Fibroblast of skin of right biceps (primary cell): ENCODE results near the gene OTOA.
"Not testable (repeated sequence)": the region's sequence is repeated elsewhere in the genome, so short reads cannot be mapped to it uniquely, and the experiment has no call there.

Source experiments
- DNase-seq: peaks from one replicate; pipeline ENCODE4 v3.0.0-alpha.2; 2013

Gene OTOA

GRCh38 chr16:21642861-21643260, 20.9 kb upstream of the OTOA start:
- no peak for DNase-seq

DNA sequence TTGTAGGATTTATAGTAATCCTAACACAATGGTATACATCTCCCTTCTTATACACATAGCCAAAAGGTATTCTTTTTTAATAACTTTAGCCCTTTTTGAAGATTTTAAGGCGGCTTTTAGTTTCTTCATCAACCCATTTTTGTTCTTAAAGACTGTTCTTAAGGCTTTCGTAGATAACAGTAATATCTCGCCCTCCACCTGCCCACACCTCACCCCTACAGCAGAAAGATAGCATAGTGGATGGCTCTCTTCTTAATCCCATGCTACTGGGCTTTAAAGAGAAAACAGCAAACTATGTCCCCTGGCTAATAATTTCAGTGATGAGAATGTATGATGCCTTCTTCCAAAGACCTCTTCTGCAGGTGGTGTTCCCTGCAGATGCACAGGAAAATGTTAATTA, 20.0 kb upstream of the OTOA start:
- no peak for DNase-seq

- DNase-seq, result no peak
Observed at GRCh38 chr16:21644674-21645073, 19.1 kb upstream of the OTOA start.

- DNase-seq, result no peak
Observed at GRCh38 chr16:21645261-21645721, 18.5 kb upstream of the OTOA start.

- no peak for DNase-seq
Observed at GRCh38 chr16:21646091-21646490, 17.7 kb upstream of the OTOA start.

GRCh38 chr16:21646721-21647561, 16.8 kb upstream of the OTOA start:
- DNase-seq, result no peak

GRCh38 chr16:21647562-21648164, 16.1 kb upstream of the OTOA start:
- no peak for DNase-seq

DNA sequence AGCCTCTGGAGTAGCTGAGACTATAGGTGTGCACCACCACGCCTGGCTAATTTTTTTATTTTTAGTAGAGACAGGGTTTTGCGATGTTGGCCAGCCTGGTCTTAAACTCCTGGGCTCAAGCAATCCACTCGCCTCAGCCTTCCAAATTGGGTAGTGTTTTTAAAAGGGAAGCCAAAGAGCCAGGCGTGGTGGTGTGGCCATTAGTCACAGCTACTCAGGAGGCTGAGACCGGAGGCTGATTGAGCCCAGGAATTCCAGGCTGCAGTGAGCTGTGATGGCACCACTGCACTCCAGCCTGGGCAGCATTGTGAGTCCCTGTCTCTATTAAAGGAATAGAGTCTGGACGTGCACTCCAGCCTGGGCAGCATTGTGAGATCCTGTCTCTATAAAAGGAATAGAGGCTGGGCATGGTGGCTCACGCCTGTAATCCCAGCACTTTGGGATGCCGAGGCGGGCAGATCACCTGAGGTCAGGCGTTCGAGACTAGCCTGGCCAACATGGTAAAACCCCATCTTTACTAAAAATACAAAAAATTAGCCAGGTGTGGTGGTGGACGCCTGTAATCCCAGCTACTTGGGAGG, 13.9 kb upstream of the OTOA start:
- DNase-seq, result not testable (repeated sequence)

DNA sequence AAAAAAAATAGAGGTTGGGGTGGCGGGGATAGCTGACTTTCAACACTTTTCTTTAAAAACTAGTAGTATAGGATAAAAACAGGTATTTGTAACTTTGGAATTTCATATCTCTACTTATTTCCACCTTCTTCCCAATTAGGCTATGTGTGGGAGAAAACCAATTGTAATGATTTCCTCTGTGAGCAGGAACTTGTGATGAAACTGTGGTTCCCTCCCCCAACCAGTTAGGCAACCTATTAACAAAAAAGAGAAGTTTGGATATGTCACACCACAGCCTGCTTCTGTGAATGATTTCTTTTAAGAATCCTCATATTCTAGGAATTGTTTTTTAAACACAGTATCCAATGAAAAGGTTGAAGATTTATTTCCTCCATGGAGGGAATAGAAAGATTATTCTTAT, 13.2 kb upstream of the OTOA start:
- DNase-seq, result no peak

DNA sequence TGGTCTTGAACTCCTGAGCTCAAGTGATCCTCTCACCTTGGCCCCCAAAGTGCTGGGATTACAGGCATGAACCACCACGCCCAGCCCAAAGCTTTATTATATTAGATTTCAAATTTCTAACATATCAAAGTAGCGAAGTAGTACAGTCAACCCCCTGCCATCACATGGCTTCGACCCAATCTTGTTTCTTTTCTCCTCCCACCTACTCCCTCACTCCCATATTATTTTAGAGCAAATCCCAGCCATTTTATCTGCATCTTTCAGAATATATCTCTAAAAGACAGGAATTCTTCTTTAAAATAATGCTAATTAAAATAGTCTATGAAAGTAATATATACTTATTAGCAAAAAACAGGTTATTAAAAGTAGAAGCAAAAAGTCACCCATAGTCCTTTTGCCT, 12.3 kb upstream of the OTOA start:
- DNase-seq, result no peak

DNA sequence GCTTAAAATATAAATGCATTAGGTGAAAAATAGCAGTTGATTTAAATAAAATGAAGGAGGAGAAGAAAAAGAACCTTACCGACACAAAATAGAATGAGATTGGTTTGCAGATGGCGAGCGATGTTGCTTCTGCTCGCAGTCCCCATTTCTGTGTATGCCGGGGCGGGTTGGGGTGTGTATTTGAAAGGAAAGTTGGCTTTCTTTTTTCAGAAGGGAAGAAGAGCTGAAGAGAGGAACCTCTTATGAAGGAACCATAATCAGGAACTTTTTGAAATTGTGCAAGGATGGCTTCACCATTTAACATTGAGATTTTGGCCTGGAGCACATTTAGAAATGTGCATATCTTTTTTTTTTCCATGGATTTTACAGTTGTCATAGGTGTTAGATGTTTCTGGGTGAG, 11.3 kb upstream of the OTOA start, which contains the start of gene IGSF6:
Gene IGSF6, minus strand, starts transcription at position 156 of the 400 bp plus-strand sequence. Its CDS starts 10 bp downstream, at position 146.
- DNase-seq, result no peak

DNA sequence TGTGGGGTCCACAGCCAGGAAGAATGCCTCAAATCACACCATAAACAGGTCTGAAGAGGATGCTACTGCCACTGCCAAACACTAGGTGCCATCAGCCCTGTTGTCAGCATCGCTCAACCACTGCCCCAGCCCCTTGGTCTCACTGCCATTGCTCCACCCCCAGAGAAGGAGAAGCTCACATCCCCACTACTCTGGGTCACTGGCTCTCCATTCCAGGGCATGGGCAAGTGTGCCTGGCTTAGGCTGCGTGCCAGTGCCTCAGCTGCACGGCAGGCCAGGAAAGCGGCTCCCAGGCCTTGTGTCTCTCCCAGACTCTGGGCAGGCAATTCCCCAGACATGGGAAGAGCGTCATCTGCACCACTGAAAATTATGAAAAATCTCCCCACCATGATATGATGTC, 10.2 kb upstream of the OTOA start:
- no peak for DNase-seq

DNA sequence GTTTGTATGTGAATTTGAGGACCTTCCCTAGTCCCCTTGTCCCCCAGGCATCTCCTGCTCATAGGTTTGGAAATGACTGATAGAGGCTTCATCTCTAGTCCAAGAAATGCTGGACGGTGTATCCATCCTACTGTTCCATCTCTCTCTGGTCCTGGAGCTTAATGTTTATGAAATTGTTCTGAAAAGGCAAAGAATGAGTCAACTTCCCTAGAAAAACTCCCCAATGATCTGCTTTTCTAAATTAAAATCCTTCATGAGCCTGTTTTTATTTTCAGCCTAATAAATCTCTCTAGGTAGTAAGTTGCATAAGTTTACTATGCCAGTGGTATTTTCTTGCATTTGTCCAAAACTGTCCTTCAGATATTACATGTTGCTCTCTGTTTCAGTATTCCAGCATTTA, 9.3 kb upstream of the OTOA start:
- no peak for DNase-seq

GRCh38 chr16:21654881-21655280, 8.9 kb upstream of the OTOA start:
- DNase-seq, result no peak

- DNase-seq, result peak; percentile 48
Observed at GRCh38 chr16:21656795-21657768, 6.7 kb upstream of the OTOA start.

GRCh38 chr16:21659124-21659523, 4.6 kb upstream of the OTOA start:
- no peak for DNase-seq

- no peak for DNase-seq
Observed at GRCh38 chr16:21664801-21665492, 1.2 kb downstream of the OTOA start.

DNA sequence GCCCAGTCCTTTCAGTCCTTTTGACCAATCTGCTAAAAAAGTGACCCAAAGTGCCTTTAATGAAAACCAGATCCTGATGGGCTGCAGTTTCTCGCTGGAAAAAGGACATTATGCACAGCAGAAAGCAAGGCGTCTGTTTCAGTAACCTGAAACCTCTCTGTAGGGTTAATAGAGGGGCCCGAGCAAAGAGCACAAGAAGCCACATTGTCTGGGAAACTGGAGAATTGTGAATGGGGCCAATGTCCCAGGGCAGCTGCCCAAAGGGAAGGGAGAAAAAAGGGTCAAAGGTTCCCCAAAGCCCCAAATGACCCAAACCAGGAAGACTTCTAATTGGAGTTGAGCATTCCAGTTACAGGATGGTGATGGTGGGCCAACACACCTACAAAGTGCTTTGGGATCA, 3.0 kb downstream of the OTOA start:
- no peak for DNase-seq

- DNase-seq, result no peak
Observed at GRCh38 chr16:21667575-21667974, 3.8 kb downstream of the OTOA start.

DNA sequence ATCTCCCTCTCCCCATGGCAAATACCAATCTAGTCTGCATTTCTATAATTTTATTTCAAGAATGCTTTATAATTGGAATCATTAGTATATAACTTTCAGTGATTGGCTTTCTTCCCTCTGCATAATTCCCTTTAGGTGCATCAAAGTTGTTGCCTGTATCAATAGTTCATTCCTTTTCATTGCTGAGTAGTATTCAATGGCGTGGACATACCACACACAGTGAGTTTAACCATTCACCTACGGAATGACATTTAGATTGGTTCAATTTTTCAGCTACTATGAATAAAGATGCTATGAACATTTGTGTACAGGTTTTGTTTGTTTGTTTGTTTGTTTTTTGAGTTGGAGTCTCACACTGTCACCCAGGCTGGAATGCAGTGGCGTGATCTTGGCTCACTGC, 9.7 kb downstream of the OTOA start:
- no peak for DNase-seq

DNA sequence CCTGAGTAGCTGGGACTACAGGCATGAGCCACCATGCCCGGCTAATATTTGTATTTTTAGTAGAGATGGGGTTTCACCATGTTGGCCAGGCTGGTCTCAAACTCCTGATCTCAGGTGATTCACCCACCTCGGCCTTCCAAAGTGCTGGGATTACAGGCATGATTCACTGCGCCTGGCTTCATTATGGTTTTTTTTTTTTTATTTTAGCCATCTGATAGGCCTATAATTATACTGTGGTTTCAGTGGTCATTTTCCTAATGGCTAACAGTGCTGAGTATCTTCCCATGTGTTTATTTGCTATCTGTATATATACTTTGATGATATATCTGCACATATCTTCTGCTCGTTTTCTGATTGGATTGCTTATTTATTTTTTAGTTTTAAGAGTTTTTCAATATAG, 10.7 kb downstream of the OTOA start:
- DNase-seq, result not testable (repeated sequence)

GRCh38 chr16:21680714-21681113, 16.9 kb downstream of the OTOA start:
- not testable (repeated sequence) for DNase-seq
